H9 (cell line): ENCODE measurements around the gene ITGBL1. TPM values are rescaled to one million over a fixed set of nuclear protein-coding genes. Genes with fewer than 3 reads are reported as not detected.

Experiments used
- DNase-seq: peaks from one replicate; pipeline ENCODE4 v3.0.0-alpha.2; 2017
- H2AFZ ChIP-seq: one replicate; pipeline ENCODE4 v1.6.1; 2013; ENCODE audit warnings: mild to moderate bottlenecking, low read length, control low read depth, moderate library complexity
- H2AK5ac ChIP-seq: 2 replicates; pipeline ENCODE4 v1.6.1; 2013; ENCODE audit warnings: low read length, control low read depth, mixed read lengths; ENCODE audit not compliant: insufficient read length
- H2BK120ac ChIP-seq: one replicate; pipeline ENCODE4 v1.6.1; 2013; ENCODE audit warnings: low read depth, mild to moderate bottlenecking, low read length, control low read depth, inconsistent platforms; ENCODE audit not compliant: poor library complexity, severe bottlenecking
- H2BK12ac ChIP-seq: 2 replicates; pipeline ENCODE4 v1.6.1; 2013; ENCODE audit warnings: low read length, control low read depth, mixed read lengths, low read depth; ENCODE audit not compliant: insufficient read length
- H2BK15ac ChIP-seq: 2 replicates; pipeline ENCODE4 v1.6.1; 2013; ENCODE audit warnings: low read depth, low read length, control low read depth
- H2BK20ac ChIP-seq: one replicate; pipeline ENCODE4 v1.6.1; 2013; ENCODE audit warnings: low read depth, mild to moderate bottlenecking, low read length, control low read depth, inconsistent platforms; ENCODE audit not compliant: poor library complexity, severe bottlenecking
- H2BK5ac ChIP-seq: 2 replicates; pipeline ENCODE4 v1.6.1; 2013; ENCODE audit warnings: low read length, control low read depth, mixed read lengths; ENCODE audit not compliant: insufficient read length
- H3K14ac ChIP-seq: 2 replicates; pipeline ENCODE4 v1.6.1; 2013; ENCODE audit warnings: low read length, control low read depth; ENCODE audit not compliant: insufficient read depth
- H3K18ac ChIP-seq: 2 replicates; pipeline ENCODE4 v1.6.1; 2013; ENCODE audit warnings: low read depth, mild to moderate bottlenecking, mixed read lengths, low read length, control low read depth; ENCODE audit not compliant: insufficient read length
- H3K23ac ChIP-seq: 2 replicates; pipeline ENCODE4 v1.6.1; 2013; ENCODE audit warnings: low read length, control low read depth, mixed read lengths, low read depth; ENCODE audit not compliant: insufficient read length
- H3K23me2 ChIP-seq: 2 replicates; pipeline ENCODE4 v1.6.1; 2013; ENCODE audit warnings: low read depth, mild to moderate bottlenecking, mixed read lengths, low read length, control low read depth; ENCODE audit not compliant: insufficient read length, poor library complexity, severe bottlenecking
- H3K27ac ChIP-seq: 2 replicates; pipeline ENCODE4 v1.5.1; 2013; ENCODE audit warnings: low read length, control low read depth, mixed read lengths, low read depth; ENCODE audit not compliant: insufficient read length
- H3K27me3 ChIP-seq: 2 replicates; pipeline ENCODE4 v1.6.1; 2013; ENCODE audit warnings: low read length, control low read depth, inconsistent platforms; ENCODE audit not compliant: insufficient read depth
- H3K4ac ChIP-seq: 2 replicates; pipeline ENCODE4 v1.6.1; 2013; ENCODE audit warnings: low read depth, mild to moderate bottlenecking, control low read depth, inconsistent platforms, low read length, moderate library complexity
- H3K4me1 ChIP-seq: 2 replicates; pipeline ENCODE4 v1.6.1; 2013; ENCODE audit warnings: low read length, control low read depth, inconsistent platforms; ENCODE audit not compliant: insufficient read depth
- H3K4me2 ChIP-seq: 2 replicates; pipeline ENCODE4 v1.6.1; 2013; ENCODE audit warnings: low read length, control low read depth, mixed read lengths; ENCODE audit not compliant: insufficient read length, insufficient read depth
- H3K56ac ChIP-seq: 2 replicates; pipeline ENCODE4 v1.6.1; 2013; ENCODE audit warnings: low read depth, mild to moderate bottlenecking, mixed read lengths, low read length, control low read depth; ENCODE audit not compliant: insufficient read length
- H3K79me1 ChIP-seq: 2 replicates; pipeline ENCODE4 v1.6.1; 2013; ENCODE audit warnings: low read depth, mild to moderate bottlenecking, moderate library complexity, low read length, control low read depth, inconsistent platforms; ENCODE audit not compliant: insufficient read depth, poor library complexity, severe bottlenecking
- H3K79me2 ChIP-seq: 2 replicates; pipeline ENCODE4 v1.6.1; 2013; ENCODE audit warnings: low read length, control low read depth, inconsistent platforms; ENCODE audit not compliant: insufficient read depth
- H3K9ac ChIP-seq: 2 replicates; pipeline ENCODE4 v1.6.1; 2013; ENCODE audit warnings: low read length, control low read depth, mixed read lengths; ENCODE audit not compliant: insufficient read length; ENCODE audit errors: extremely low read depth
- H3K9me3 ChIP-seq: one replicate; pipeline ENCODE4 v1.6.1; 2013; ENCODE audit warnings: low read depth, low read length, inconsistent platforms; ENCODE audit not compliant: control insufficient read depth
- H3T11ph ChIP-seq: one replicate; pipeline ENCODE4 v1.6.1; 2013; ENCODE audit warnings: mild to moderate bottlenecking, low read length, control low read depth, inconsistent platforms
- H4K20me1 ChIP-seq: one replicate; pipeline ENCODE4 v1.6.1; 2013; ENCODE audit not compliant: control insufficient read depth, insufficient read length, insufficient read depth
- H4K5ac ChIP-seq: 2 replicates; pipeline ENCODE4 v1.6.1; 2013; ENCODE audit warnings: low read depth, mild to moderate bottlenecking, mixed read lengths, low read length, control low read depth; ENCODE audit not compliant: insufficient read length
- H4K8ac ChIP-seq: replicated peaks from 2 replicates; pipeline ENCODE4 v1.6.1; 2013; ENCODE audit warnings: low read length, control low read depth, mixed read lengths, low read depth; ENCODE audit not compliant: insufficient read length
- H4K91ac ChIP-seq: 2 replicates; pipeline ENCODE4 v1.6.1; 2013; ENCODE audit warnings: low read depth, mild to moderate bottlenecking, moderate library complexity, mixed read lengths, low read length, control low read depth; ENCODE audit not compliant: insufficient read length
- H3K27ac Mint-ChIP-seq, 3 experiments: 2 replicates in 2 of 3; 3 replicates in 1 of 3; pipeline ENCODE4 v1.8.0; 2020 to 2021; ENCODE audit warnings: mixed read lengths in 3 of 3, mild to moderate bottlenecking in 1 of 3, moderate library complexity in 1 of 3
- H3K27me3 Mint-ChIP-seq: 2 replicates; pipeline ENCODE4 v1.8.0; 2021; ENCODE audit warnings: low read depth, mild to moderate bottlenecking, moderate library complexity, mixed read lengths
- H3K36me3 Mint-ChIP-seq, 3 experiments: 2 replicates in 2 of 3; 3 replicates in 1 of 3; pipeline ENCODE4 v1.8.0; 2020 to 2021; ENCODE audit warnings: low read depth in 3 of 3, mixed read lengths in 3 of 3; ENCODE audit not compliant: insufficient read depth in 1 of 3
- H3K4me1 Mint-ChIP-seq, 2 experiments: 2 replicates each; pipeline ENCODE4 v1.8.0; 2020; ENCODE audit warnings: mixed read lengths in 2 of 2
- H3K4me3 Mint-ChIP-seq, 2 experiments: 2 replicates in 1 of 2; 3 replicates in 1 of 2; pipeline ENCODE4 v1.8.0; 2020 to 2021; ENCODE audit warnings: mild to moderate bottlenecking in 2 of 2, mixed read lengths in 2 of 2, moderate library complexity in 1 of 2
- H3K9me3 Mint-ChIP-seq, 2 experiments: 2 replicates in 1 of 2; 3 replicates in 1 of 2; pipeline ENCODE4 v1.8.0; 2020; ENCODE audit warnings: mild to moderate bottlenecking in 2 of 2, mixed read lengths in 2 of 2, moderate library complexity in 1 of 2
- CTCF ChIP-seq: fragments of 200-600 bp; sonication (generic); conservative IDR thresholded peaks from 3 replicates; pipeline ENCODE4 v1.8.0; 2021; ENCODE audit warnings: antibody characterized with exemption, mild to moderate bottlenecking
- WGBS: extraction: QIAGEN DNeasy Blood & Tissue Kit; methylation state at CpG from one replicate; pipeline ENCODE4 v1.1.7; 2013; ENCODE audit warnings: missing lambda C conversion rate, low lambda C conversion rate, mixed read lengths; ENCODE audit not compliant: insufficient read length; ENCODE audit errors: extremely low coverage; 5-methylcytosine and 5-hydroxymethylcytosine counted together
- total RNA-seq: library from RNA; stranded (reverse); gene quantifications from 2 replicates; pipeline ENCODE4 v1.2.1, GENCODE V29; 2021

The ITGBL1 gene
- total RNA-seq, 1 experiment from 2014 or later: not detected

DNA sequence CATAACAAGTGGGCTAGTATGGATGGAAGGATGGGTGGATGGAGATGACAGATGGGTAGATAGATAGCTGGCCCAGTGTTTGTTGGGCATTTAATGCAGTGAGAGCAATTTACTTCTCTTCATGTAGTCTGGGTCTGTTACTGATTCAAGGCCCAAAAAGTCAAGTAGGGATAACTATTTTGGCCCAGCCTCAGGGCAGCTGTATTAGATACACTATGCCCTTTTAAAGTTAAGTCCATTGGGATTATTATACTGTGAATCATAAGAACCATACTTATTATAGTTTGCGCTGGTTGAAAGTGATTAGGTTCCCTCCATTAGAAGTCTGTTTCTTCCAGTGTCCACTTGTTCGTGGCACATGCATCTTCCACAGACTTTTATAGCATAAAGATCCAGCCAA, 4.7 kb downstream of the ITGBL1 start:
- no peak overlapping the region for H2BK20ac ChIP-seq
- H3K27me3 ChIP-seq: no peaks in the 10 kb centered on the region
- H3K4me1 ChIP-seq: no peaks in the 10 kb centered on the region
- H3K27ac ChIP-seq: no peak overlapping the region
- no peak overlapping the region for H3K14ac ChIP-seq
- no peaks in the 10 kb centered on the region for H3K9me3 ChIP-seq
- no peak for DNase-seq
- Mint-ChIP-seq H3K4me1 (peaks cover 3% of the 10 kb centered on the region in 2 experiments; a peak in 2 of 4 replicates), H3K27me3 (no peaks in the 10 kb centered on the region; the same call in 1 of the 2 replicates), H3K27ac (no peak overlapping the region), H3K36me3 (peaks cover 0 to 6% (median 2%) of the 10 kb centered on the region in 3 experiments; a peak in 3 of 7 replicates), H3K4me3 (no peak overlapping the region), H3K9me3 (peaks cover 4 to 7% of the 10 kb centered on the region in 2 experiments; a peak in 4 of 5 replicates)
- no peaks in the 10 kb centered on the region for H3K23me2 ChIP-seq
- no peak overlapping the region for H4K5ac ChIP-seq
- H2AFZ ChIP-seq: no peak overlapping the region
- no peak overlapping the region for H3K23ac ChIP-seq
- H3K18ac ChIP-seq: no peak overlapping the region
- no peak overlapping the region for H2BK5ac ChIP-seq
- no peak overlapping the region for H4K8ac ChIP-seq
- H3K56ac ChIP-seq: no peak overlapping the region
- H2AK5ac ChIP-seq: no peak overlapping the region
- no CpG with 5 or more reads among the region's 2 CpGs for WGBS
- H2BK12ac ChIP-seq: no peak overlapping the region
- H3K4ac ChIP-seq: no peak overlapping the region
- H3K4me2 ChIP-seq: no peak overlapping the region
- no peak overlapping the region for H2BK120ac ChIP-seq
- no peak overlapping the region for H3K9ac ChIP-seq
- no peaks in the 10 kb centered on the region for H3K79me1 ChIP-seq
- no peak overlapping the region for H4K91ac ChIP-seq
- no peak for TF ChIP-seq CTCF
- no peak overlapping the region for H2BK15ac ChIP-seq
- no peaks in the 10 kb centered on the region for H4K20me1 ChIP-seq
- H3K79me2 ChIP-seq: no peaks in the 10 kb centered on the region
- no peak overlapping the region for H3T11ph ChIP-seq
